Measurements from ENCODE around the gene POLR1C. TPM values are rescaled to one million over a fixed set of nuclear protein-coding genes. Genes with fewer than 3 reads are reported as not detected.
"Not testable (repeated sequence)": the region's sequence is repeated elsewhere in the genome, so short reads cannot be mapped to it uniquely, and the experiment has no call there.

Gene POLR1C
- polyA plus RNA-seq, 4 donors, result 33.9 to 43.6 (median 39.4) TPM

GRCh38 chr6:43547222-43547621, 30.3 kb downstream of the POLR1C start:
- no peak for DNase-seq (ENCODE audit: low read depth in 4 of 4, low spot score in 2 of 4)

- not testable (repeated sequence) for DNase-seq (ENCODE audit: low read depth in 4 of 4, low spot score in 2 of 4)
Measured at GRCh38 chr6:43557620-43558019, 40.7 kb downstream of the POLR1C start.

GRCh38 chr6:43559328-43559727, 42.4 kb downstream of the POLR1C start:
- no peak for DNase-seq (ENCODE audit: low read depth in 4 of 4, low spot score in 2 of 4)

GRCh38 chr6:43570876-43571441, 54.1 kb downstream of the POLR1C start:
- no peak for DNase-seq (ENCODE audit: low read depth in 4 of 4, low spot score in 2 of 4)

Other genes with a start within 250 kb of the POLR1C start
- gene SLC22A7, start 218.8 kb upstream of the POLR1C start, polyA plus RNA-seq (ENCODE audit: insufficient read length in 4 of 4), result 1 to 10 TPM in 2 of 4 donors, under 1 TPM in 2; 0.30 to 2.0 (median 0.99) TPM
- 1 to 10 TPM; 2.2 to 9.7 (median 6.0) TPM for gene CRIP3, start 208.3 kb upstream of the POLR1C start, polyA plus RNA-seq (ENCODE audit: insufficient read length in 4 of 4)
- gene ZNF318, start 147.4 kb upstream of the POLR1C start, polyA plus RNA-seq (ENCODE audit: insufficient read length in 4 of 4), result 10 to 100 TPM; 22.1 to 33.9 (median 28.9) TPM
- 10 to 100 TPM; 17.4 to 34.1 (median 23.8) TPM for gene ABCC10, start 89.5 kb upstream of the POLR1C start, polyA plus RNA-seq (ENCODE audit: insufficient read length in 4 of 4)
- 1 to 10 TPM in 3 of 4 donors, under 1 TPM in 1; 0.93 to 1.9 (median 1.3) TPM for gene DLK2, start 61.5 kb upstream of the POLR1C start, polyA plus RNA-seq (ENCODE audit: insufficient read length in 4 of 4)
- gene TJAP1, start 39.5 kb upstream of the POLR1C start, polyA plus RNA-seq (ENCODE audit: insufficient read length in 4 of 4), result 10 to 100 TPM; 24.6 to 50.2 (median 36.8) TPM
- gene LRRC73, start 6.7 kb upstream of the POLR1C start, polyA plus RNA-seq (ENCODE audit: insufficient read length in 4 of 4), result 1 to 10 TPM in 3 of 4 donors, under 1 TPM in 1; 0.95 to 1.8 (median 1.4) TPM
- gene YIPF3, start 163 bp upstream of the POLR1C start, polyA plus RNA-seq (ENCODE audit: insufficient read length in 4 of 4), result 100 to 1,000 TPM; 136 to 156 (median 146) TPM
- gene XPO5, start 58.9 kb downstream of the POLR1C start, polyA plus RNA-seq (ENCODE audit: insufficient read length in 4 of 4), result 10 to 100 TPM; 39.8 to 58.0 (median 46.0) TPM
- gene POLH, start 59.1 kb downstream of the POLR1C start, polyA plus RNA-seq (ENCODE audit: insufficient read length in 4 of 4), result 10 to 100 TPM; 16.8 to 25.0 (median 23.3) TPM
- 10 to 100 TPM; 42.1 to 68.1 (median 55.2) TPM for gene GTPBP2, start 112.2 kb downstream of the POLR1C start, polyA plus RNA-seq (ENCODE audit: insufficient read length in 4 of 4)
- 10 to 100 TPM; 21.7 to 30.4 (median 27.6) TPM for gene MAD2L1BP, start 118.8 kb downstream of the POLR1C start, polyA plus RNA-seq (ENCODE audit: insufficient read length in 4 of 4)
- gene RSPH9, start 127.9 kb downstream of the POLR1C start, polyA plus RNA-seq (ENCODE audit: insufficient read length in 4 of 4), result 1 to 10 TPM; 1.3 to 1.5 (median 1.4) TPM
- 10 to 100 TPM; 40.5 to 62.0 (median 49.1) TPM for gene MRPS18A, start 170.7 kb downstream of the POLR1C start, polyA plus RNA-seq (ENCODE audit: insufficient read length in 4 of 4)

Measured in left renal cortex interstitium (tissue), 4 donors.